Activated B cell treated with CpG ODN at 0.5 μM for 24 hours (primary cell): ENCODE data around the gene HTR3D. TPM values are rescaled to one million over a fixed set of nuclear protein-coding genes. Genes with fewer than 3 reads are reported as not detected.
"Not testable (repeated sequence)": the region's sequence is repeated elsewhere in the genome, so short reads cannot be mapped to it uniquely, and the experiment has no call there.

Experiments
- ATAC-seq: fragments of 200-7000 bp; cut with Tn5 transposase; one replicate; pipeline ENCODE4 v1.10.0; 2021; ENCODE audit warnings: low read depth, mild to moderate bottlenecking, moderate library complexity
- CTCF ChIA-PET: fragments of 350-600 bp; sonication (Branson Sonifier 250); formaldehyde crosslinking; loops from one replicate; lab custom pipeline; 2021; ENCODE audit warnings: antibody characterized with exemption; lab: Charles Lee
- POLR2A ChIA-PET: fragments of 350-600 bp; sonication (Branson Sonifier 250); formaldehyde crosslinking; loops from one replicate; lab custom pipeline; 2021; ENCODE audit warnings: antibody characterized with exemption; lab: Charles Lee
- DNase-seq: peaks from one replicate; pipeline ENCODE4 v3.0.0; 2022
- H3K27ac Mint-ChIP-seq: one replicate; pipeline ENCODE4 v1.8.0; 2020; ENCODE audit warnings: mixed read lengths
- H3K27me3 Mint-ChIP-seq: one replicate; pipeline ENCODE4 v1.8.0; 2021; ENCODE audit warnings: mixed read lengths
- H3K36me3 Mint-ChIP-seq: one replicate; pipeline ENCODE4 v1.8.0; 2021; ENCODE audit warnings: low read depth, mixed read lengths
- H3K4me1 Mint-ChIP-seq: one replicate; pipeline ENCODE4 v1.8.0; 2021; ENCODE audit warnings: mixed read lengths
- H3K4me3 Mint-ChIP-seq: one replicate; pipeline ENCODE4 v1.8.0; 2020; ENCODE audit warnings: mild to moderate bottlenecking, mixed read lengths
- H3K9me3 Mint-ChIP-seq: one replicate; pipeline ENCODE4 v1.8.0; 2020; ENCODE audit warnings: mixed read lengths
- CTCF ChIP-seq: fragments of 200-600 bp; IDR thresholded peaks from one replicate; pipeline ENCODE4 v1.8.0; 2022; ENCODE audit warnings: antibody characterized with exemption, mild to moderate bottlenecking
- intact Hi-C: fragments of 100-400 bp; cut with micrococcal nuclease; formaldehyde crosslinking; loops from one replicate; pipeline ENCODE4 v1.15.1; 2024
- total RNA-seq: library from RNA; stranded (reverse); gene quantifications from 2 replicates; pipeline ENCODE4 v1.2.3, GENCODE V29; 2022

Gene HTR3D
- total RNA-seq, 1 donor from 2014 or later, result not detected

- TF ChIP-seq CTCF, result no peak
- no peak overlapping the region for H3K27ac Mint-ChIP-seq
- intact Hi-C loops, result no loop called here
- no peaks in the 10 kb centered on the region for H3K27me3 Mint-ChIP-seq
- no peak overlapping the region for H3K4me3 Mint-ChIP-seq
- no peaks in the 10 kb centered on the region for H3K9me3 Mint-ChIP-seq
- peaks cover 1% of the 10 kb centered on the region for H3K36me3 Mint-ChIP-seq
- DNase-seq, result no peak
- ChIA-PET CTCF (no interaction called here), POLR2A (no interaction called here)
- peaks cover 27% of the 10 kb centered on the region for H3K4me1 Mint-ChIP-seq
- ATAC-seq, result no peak
Measured at GRCh38 chr3:184003187-184003967, 28.2 kb upstream of the HTR3D start.

- Mint-ChIP-seq H3K36me3 (peaks cover 1% of the 10 kb centered on the region), H3K9me3 (no peaks in the 10 kb centered on the region), H3K4me1 (peaks cover 33% of the 10 kb centered on the region), H3K27ac (no peak overlapping the region), H3K4me3 (no peak overlapping the region), H3K27me3 (no peaks in the 10 kb centered on the region)
- no peak for DNase-seq
- ChIA-PET POLR2A (no interaction called here), CTCF (no interaction called here)
- no peak for ATAC-seq
- intact Hi-C loops, result no loop called here
- TF ChIP-seq CTCF, result no peak
Measured at GRCh38 chr3:184004476-184004875, 27.1 kb upstream of the HTR3D start.

GRCh38 chr3:184005941-184006507, 25.5 kb upstream of the HTR3D start:
- peak overlapping the region; percentile 36 for H3K4me3 Mint-ChIP-seq
- H3K4me1 Mint-ChIP-seq, result peaks cover 33% of the 10 kb centered on the region
- H3K9me3 Mint-ChIP-seq, result no peaks in the 10 kb centered on the region
- no peaks in the 10 kb centered on the region for H3K27me3 Mint-ChIP-seq
- H3K27ac Mint-ChIP-seq, result peak overlapping the region; percentile 67
- ChIA-PET POLR2A (interaction anchor here (0.6 to 1.1 kb wide), 5 partner anchors 12 to 129 kb away, joined by 3 to 8 read pairs (median 3); partner anchors contain the start of genes ABCC5 and EIF2B5), CTCF (interaction anchor here (1.4 to 1.6 kb wide), 3 partner anchors 10 to 121 kb away, joined by 3 to 7 read pairs (median 5); partner anchors contain the start of genes ABCC5 and PARL)
- TF ChIP-seq CTCF, result no peak
- intact Hi-C loops, result loop anchor here (1.0 to 2.0 kb wide), 2 partner anchors 11 to 129 kb away; partner anchors contain the start of genes ABCC5 and EIF2B5
- peaks cover 5% of the 10 kb centered on the region for H3K36me3 Mint-ChIP-seq
- ATAC-seq (peak; percentile 87), DNase-seq (peak; percentile 25)

- CTCF ChIA-PET, result interaction anchor here (1.6 kb wide), 1 partner anchor 11 kb away, joined by 5 read pairs; the partner anchor contains the start of gene ABCC5
- not testable (repeated sequence) for H3K27me3 Mint-ChIP-seq, H3K27ac Mint-ChIP-seq
Measured at GRCh38 chr3:184007143-184007813, 24.3 kb upstream of the HTR3D start.

GRCh38 chr3:184008161-184008560, 23.4 kb upstream of the HTR3D start:
- ChIA-PET CTCF (no interaction called here), POLR2A (interaction anchor here (1.0 kb wide), 1 partner anchor 10 kb away, joined by 4 read pairs; the partner anchor contains the start of gene ABCC5)
- Mint-ChIP-seq H3K36me3 (peaks cover 9% of the 10 kb centered on the region), H3K4me3 (peak overlapping the region; percentile 11), H3K27me3 (no peaks in the 10 kb centered on the region), H3K4me1 (peaks cover 33% of the 10 kb centered on the region), H3K9me3 (no peaks in the 10 kb centered on the region), H3K27ac (peak overlapping the region; percentile 33)
- DNase-seq (no peak), ATAC-seq (no peak)
- intact Hi-C loops, result no loop called here
- TF ChIP-seq CTCF, result no peak

More at GRCh38 chr3:184007143-184007813, 24.3 kb upstream of the HTR3D start:
- POLR2A ChIA-PET, result interaction anchor here (0.6 to 1.0 kb wide), 2 partner anchors 11 to 12 kb away, joined by 4 to 5 read pairs; partner anchors contain the start of gene ABCC5
- not testable (repeated sequence) for DNase-seq, H3K36me3 Mint-ChIP-seq, H3K9me3 Mint-ChIP-seq, ATAC-seq
- H3K4me1 Mint-ChIP-seq, result peaks cover 33% of the 10 kb centered on the region
- H3K4me3 Mint-ChIP-seq, result peak overlapping the region; percentile 61
- intact Hi-C loops, result loop anchor here (2.0 kb wide), 1 partner anchor 128 kb away; the partner anchor contains the start of gene EIF2B5
